Measurements from ENCODE around the gene CHST11. TPM values are rescaled to one million over a fixed set of nuclear protein-coding genes. Genes with fewer than 3 reads are reported as not detected.

CHST11 gene
- total and polyA plus RNA-seq, 9 of the 15 experiments (the other 6 are each of a cell fraction or from before 2014, with no cell fraction given): 2.3 to 38.7 (median 15.0) TPM

DNA sequence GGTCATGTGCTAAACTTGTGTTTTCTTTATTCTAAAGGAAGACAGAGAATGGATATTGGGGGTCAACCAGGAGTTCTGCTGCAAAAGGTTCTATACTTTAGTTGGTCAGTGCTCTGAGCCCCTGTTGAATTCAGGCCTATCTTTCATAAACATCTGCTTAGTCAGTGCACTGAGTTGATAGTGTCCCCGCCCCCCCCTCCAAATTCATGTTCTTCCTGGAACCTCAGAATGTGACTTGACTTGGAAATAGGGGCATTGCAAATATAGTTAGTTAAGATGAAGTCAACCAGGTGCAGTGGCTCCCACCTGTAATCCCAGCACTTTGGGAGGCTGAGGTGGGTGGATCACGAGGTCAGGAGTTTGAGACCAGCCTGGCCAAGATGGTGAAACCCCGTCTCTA lies 23.3 kb downstream of the CHST11 start (continued):
- TF ChIP-seq C11orf30 (IDR thresholded peaks at IDR 0.05; ENCODE audit: low read depth): peak; percentile 69
- no peak for TF ChIP-seq PHTF2 (CRISPR knock-in tag; IDR thresholded peaks at IDR 0.05)
- TF ChIP-seq, protein P1, sequence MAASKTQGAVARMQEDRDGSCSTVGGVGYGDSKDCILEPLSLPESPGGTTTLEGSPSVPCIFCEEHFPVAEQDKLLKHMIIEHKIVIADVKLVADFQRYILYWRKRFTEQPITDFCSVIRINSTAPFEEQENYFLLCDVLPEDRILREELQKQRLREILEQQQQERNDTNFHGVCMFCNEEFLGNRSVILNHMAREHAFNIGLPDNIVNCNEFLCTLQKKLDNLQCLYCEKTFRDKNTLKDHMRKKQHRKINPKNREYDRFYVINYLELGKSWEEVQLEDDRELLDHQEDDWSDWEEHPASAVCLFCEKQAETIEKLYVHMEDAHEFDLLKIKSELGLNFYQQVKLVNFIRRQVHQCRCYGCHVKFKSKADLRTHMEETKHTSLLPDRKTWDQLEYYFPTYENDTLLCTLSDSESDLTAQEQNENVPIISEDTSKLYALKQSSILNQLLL (CRISPR knock-in tag; IDR thresholded peaks at IDR 0.05; ENCODE audit: borderline replicate concordance): no peak
- TF ChIP-seq EP400 (IDR thresholded peaks at IDR 0.05): peak; percentile 29; the same call in 1 of the 2 replicates
- TF ChIP-seq, protein P2, sequence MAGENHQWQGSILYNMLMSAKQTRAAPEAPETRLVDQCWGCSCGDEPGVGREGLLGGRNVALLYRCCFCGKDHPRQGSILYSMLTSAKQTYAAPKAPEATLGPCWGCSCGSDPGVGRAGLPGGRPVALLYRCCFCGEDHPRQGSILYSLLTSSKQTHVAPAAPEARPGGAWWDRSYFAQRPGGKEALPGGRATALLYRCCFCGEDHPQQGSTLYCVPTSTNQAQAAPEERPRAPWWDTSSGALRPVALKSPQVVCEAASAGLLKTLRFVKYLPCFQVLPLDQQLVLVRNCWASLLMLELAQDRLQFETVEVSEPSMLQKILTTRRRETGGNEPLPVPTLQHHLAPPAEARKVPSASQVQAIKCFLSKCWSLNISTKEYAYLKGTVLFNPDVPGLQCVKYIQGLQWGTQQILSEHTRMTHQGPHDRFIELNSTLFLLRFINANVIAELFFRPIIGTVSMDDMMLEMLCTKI (IDR thresholded peaks at IDR 0.05; ENCODE audit: partially characterized antibody): no peak
- no peak for TF ChIP-seq KDM4B (IDR thresholded peaks at IDR 0.05; ENCODE audit: borderline replicate concordance in 2 of 2, low read depth in 1 of 2)
- TF ChIP-seq CC2D1A (IDR thresholded peaks at IDR 0.05): no peak
- TF ChIP-seq, protein P3, sequence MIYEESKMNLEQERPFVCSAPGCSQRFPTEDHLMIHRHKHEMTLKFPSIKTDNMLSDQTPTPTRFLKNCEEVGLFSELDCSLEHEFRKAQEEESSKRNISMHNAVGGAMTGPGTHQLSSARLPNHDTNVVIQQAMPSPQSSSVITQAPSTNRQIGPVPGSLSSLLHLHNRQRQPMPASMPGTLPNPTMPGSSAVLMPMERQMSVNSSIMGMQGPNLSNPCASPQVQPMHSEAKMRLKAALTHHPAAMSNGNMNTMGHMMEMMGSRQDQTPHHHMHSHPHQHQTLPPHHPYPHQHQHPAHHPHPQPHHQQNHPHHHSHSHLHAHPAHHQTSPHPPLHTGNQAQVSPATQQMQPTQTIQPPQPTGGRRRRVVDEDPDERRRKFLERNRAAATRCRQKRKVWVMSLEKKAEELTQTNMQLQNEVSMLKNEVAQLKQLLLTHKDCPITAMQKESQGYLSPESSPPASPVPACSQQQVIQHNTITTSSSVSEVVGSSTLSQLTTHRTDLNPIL (CRISPR knock-in tag; IDR thresholded peaks at IDR 0.05): no peak
- TF ChIP-seq KLF1 (tag; IDR thresholded peaks at IDR 0.05): no peak
- TF ChIP-seq, protein P4, sequence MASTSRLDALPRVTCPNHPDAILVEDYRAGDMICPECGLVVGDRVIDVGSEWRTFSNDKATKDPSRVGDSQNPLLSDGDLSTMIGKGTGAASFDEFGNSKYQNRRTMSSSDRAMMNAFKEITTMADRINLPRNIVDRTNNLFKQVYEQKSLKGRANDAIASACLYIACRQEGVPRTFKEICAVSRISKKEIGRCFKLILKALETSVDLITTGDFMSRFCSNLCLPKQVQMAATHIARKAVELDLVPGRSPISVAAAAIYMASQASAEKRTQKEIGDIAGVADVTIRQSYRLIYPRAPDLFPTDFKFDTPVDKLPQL (IDR thresholded peaks at IDR 0.05; ENCODE audit: extremely low read depth, insufficient read length): no peak
- no peak for TF ChIP-seq ZNF75A (CRISPR knock-in tag; IDR thresholded peaks at IDR 0.05)
- TF ChIP-seq EP300 (IDR thresholded peaks at IDR 0.05; ENCODE audit: low read length): peak; percentile 72
- TF ChIP-seq ELF2 (CRISPR knock-in tag; IDR thresholded peaks at IDR 0.05): no peak
- TF ChIP-seq GTF2F1 (IDR thresholded peaks at IDR 0.05; ENCODE audit: low read depth, low read length): no peak
- no peak for TF ChIP-seq NCOA1 (IDR thresholded peaks at IDR 0.05; ENCODE audit: low read depth)
- TF ChIP-seq, protein P5, sequence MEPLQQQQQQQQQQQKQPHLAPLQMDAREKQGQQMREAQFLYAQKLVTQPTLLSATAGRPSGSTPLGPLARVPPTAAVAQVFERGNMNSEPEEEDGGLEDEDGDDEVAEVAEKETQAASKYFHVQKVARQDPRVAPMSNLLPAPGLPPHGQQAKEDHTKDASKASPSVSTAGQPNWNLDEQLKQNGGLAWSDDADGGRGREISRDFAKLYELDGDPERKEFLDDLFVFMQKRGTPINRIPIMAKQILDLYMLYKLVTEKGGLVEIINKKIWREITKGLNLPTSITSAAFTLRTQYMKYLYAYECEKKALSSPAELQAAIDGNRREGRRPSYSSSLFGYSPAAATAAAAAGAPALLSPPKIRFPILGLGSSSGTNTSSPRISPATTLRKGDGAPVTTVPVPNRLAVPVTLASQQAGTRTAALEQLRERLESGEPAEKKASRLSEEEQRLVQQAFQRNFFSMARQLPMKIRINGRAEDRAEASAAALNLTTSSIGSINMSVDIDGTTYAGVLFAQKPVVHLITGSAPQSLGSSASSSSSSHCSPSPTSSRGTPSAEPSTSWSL (CRISPR knock-in tag; IDR thresholded peaks at IDR 0.05; ENCODE audit: borderline replicate concordance): no peak
- no peak for TF ChIP-seq TAF9B (IDR thresholded peaks at IDR 0.05; ENCODE audit: partially characterized antibody)
- TF ChIP-seq SIN3A (IDR thresholded peaks at IDR 0.05; ENCODE audit: borderline replicate concordance in 2 of 2, control insufficient read depth in 1 of 2, low read depth in 2 of 2, low read length in 2 of 2): no peak
- no peak for TF ChIP-seq NR3C1 (CRISPR knock-in tag; IDR thresholded peaks at IDR 0.05)
- no peak for TF ChIP-seq ZNF217 (CRISPR knock-in tag; IDR thresholded peaks at IDR 0.05)
- no peak for TF ChIP-seq ZNF239 (CRISPR knock-in tag; IDR thresholded peaks at IDR 0.05)
- TF ChIP-seq SNRNP70 (optimal IDR thresholded peaks at IDR 0.05; ENCODE audit: low read depth, low read length): no peak
- TF ChIP-seq SOX6 (IDR thresholded peaks at IDR 0.05): peak; percentile 43; the same call in 1 of the 2 replicates
- TF ChIP-seq SIN3B (IDR thresholded peaks at IDR 0.05; ENCODE audit: low read depth): no peak
